22Rv1 (cell line): Measurements from ENCODE around the gene MAN1C1.

Source experiments
- ZFX ChIP-seq: fragments of 450-650 bp; IDR thresholded peaks from 2 replicates; pipeline ENCODE4 v1.6.1; 2017; ENCODE audit warnings: antibody characterized with exemption, borderline replicate concordance
- TF ChIP-seq, protein P1 (sequence below): fragments of 450-650 bp; IDR thresholded peaks from 2 replicates; pipeline ENCODE4 v1.5.1; 2017; ENCODE audit warnings: mild to moderate bottlenecking

DNA sequence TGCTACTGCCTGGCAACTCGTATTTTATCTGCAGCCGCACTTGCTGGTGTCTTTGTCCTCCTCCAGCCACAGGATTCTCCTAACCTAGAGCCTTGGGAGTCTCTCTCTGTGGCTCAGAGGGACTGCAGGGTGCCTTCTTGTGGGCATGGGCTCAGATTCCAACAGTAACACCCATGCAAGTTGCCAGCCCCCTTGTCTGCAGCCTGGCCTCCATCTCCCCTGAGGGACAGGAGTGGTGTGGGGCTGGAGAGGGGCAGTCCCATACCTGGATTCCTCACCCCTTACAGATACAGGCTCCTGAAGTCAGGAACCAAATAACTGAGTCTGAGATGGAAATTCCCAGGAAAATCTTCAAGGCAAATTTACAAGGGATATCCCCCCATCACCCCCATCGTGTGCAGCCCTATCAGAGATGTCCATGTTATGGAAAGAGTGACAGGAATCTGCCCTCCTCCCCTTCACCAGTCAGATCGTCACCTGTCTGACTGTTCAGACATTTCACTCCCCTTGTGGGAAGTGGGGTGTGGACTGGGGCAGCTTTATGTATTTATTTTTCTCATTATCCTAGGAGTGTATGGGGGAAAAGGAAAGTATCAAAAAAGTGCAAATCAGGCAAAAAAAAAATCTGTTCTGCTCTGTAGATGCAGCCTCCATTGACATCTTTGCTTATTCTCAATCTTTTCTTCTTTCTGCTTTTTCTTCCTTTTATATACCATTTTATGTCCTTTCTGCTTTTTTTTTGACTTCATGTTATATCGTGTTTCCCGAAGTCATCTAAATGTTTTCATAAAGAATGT lies 70.8 kb downstream of the MAN1C1 start:
- TF ChIP-seq, protein P1, sequence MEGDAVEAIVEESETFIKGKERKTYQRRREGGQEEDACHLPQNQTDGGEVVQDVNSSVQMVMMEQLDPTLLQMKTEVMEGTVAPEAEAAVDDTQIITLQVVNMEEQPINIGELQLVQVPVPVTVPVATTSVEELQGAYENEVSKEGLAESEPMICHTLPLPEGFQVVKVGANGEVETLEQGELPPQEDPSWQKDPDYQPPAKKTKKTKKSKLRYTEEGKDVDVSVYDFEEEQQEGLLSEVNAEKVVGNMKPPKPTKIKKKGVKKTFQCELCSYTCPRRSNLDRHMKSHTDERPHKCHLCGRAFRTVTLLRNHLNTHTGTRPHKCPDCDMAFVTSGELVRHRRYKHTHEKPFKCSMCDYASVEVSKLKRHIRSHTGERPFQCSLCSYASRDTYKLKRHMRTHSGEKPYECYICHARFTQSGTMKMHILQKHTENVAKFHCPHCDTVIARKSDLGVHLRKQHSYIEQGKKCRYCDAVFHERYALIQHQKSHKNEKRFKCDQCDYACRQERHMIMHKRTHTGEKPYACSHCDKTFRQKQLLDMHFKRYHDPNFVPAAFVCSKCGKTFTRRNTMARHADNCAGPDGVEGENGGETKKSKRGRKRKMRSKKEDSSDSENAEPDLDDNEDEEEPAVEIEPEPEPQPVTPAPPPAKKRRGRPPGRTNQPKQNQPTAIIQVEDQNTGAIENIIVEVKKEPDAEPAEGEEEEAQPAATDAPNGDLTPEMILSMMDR, result no peak
- TF ChIP-seq ZFX, result no peak
